A549 treated with dexamethasone at 1 μM for 4 hours (cell line): ENCODE data around the gene ATP6V1D. TPM values are rescaled to one million over a fixed set of nuclear protein-coding genes. Genes with fewer than 3 reads are reported as not detected.

Experiments used
- total RNA-seq: library from RNA; stranded (reverse); fragments of 200-300 nt; extraction: Qiagen RNA extraction; gene quantifications from 5 replicates; pipeline ENCODE4 v1.2.3, GENCODE V29; 2022

The ATP6V1D gene
- 70.2 to 105 TPM (median 75.5 TPM) in 5 replicates for total RNA-seq

DNA sequence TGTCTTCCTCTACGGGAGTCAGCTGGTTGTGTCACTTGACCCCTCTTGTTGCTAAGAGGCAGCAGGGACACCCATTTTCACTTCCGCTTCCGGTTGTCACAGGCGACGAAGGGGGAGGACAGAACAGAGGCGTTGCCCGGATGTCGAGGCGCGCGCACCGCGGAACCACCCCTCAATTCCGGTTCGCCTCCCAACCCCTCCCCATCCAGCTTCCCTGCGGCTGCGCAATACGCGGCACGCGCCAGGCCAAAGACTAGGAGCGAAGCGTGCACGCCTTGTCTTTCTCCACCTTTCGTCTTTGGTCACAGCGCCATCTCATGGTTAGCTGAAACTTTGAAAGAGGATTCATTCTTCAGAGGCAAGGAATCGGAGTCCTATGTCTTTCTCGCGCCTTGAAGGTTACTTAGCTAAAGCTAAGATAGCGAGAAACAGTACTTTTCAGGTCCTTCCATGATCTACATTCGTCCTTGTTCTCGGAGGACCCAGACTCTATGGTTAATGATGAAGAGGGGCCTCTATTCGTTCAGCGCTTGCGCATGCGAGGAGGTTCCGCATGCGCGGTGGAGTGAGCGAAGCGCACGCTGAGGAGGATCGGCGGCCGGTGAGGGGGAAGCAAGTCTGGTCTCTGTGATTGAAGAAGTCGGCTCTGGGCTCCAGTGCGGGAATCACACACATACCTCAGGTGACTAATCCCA is at the start of gene ATP6V1D, which contains the start of gene EIF2S1:
TSS of gene ATP6V1D (minus strand) at position 30 of the 695 bp plus-strand sequence. CDS start 106 bp downstream, outside the sequence.
TSS of gene EIF2S1 (plus strand) at position 554 of the 695 bp plus-strand sequence. CDS start 4,440 bp downstream, outside the sequence.

Other genes starting within 250 kb of the ATP6V1D start
- gene GARIN2, start 170.4 kb downstream of the ATP6V1D start, total RNA-seq: 0.06 to 0.07 TPM (median 0.06 TPM) in 3 of 5 replicates, not detected in the others
- gene PALS1, start 118.4 kb downstream of the ATP6V1D start, total RNA-seq: 13.6 to 18.1 TPM (median 15.7 TPM) in 5 replicates
- gene EIF2S1, start 524 bp upstream of the ATP6V1D start, total RNA-seq: 231 to 354 TPM (median 245 TPM) in 5 replicates
- 15.0 to 25.3 TPM (median 16.8 TPM) in 5 replicates for gene PLEK2, start 52.4 kb upstream of the ATP6V1D start, total RNA-seq
- 0.13 to 0.24 TPM (median 0.21 TPM) in 5 replicates for gene TMEM229B, start 128.9 kb upstream of the ATP6V1D start, total RNA-seq
- 1.7 to 4.0 TPM (median 2.7 TPM) in 5 replicates for gene PLEKHH1, start 173.5 kb upstream of the ATP6V1D start, total RNA-seq
- gene PIGH, start 240.5 kb upstream of the ATP6V1D start, total RNA-seq: 14.8 to 19.4 TPM (median 17.3 TPM) in 5 replicates